ENCODE measurements around the gene IRAK3. TPM values are rescaled to one million over a fixed set of nuclear protein-coding genes. Genes with fewer than 3 reads are reported as not detected.

The IRAK3 gene
- polyA plus RNA-seq, 1 donor from 2014 or later, result 0.31 TPM

- Histone ChIP-seq H3K9me3 (ENCODE audit: low read length) (no peaks in the 10 kb centered on the region), H3K27me3 (ENCODE audit: insufficient read depth, low read depth, low read length) (no peaks in the 10 kb centered on the region), H3K27ac (ENCODE audit: low read length) (no peak overlapping the region), H2AFZ (ENCODE audit: low read depth, low read length) (no peak overlapping the region), H3K36me3 (ENCODE audit: insufficient read depth, low read length) (no peaks in the 10 kb centered on the region), H3F3A (ENCODE audit: insufficient read depth, low read length, poor library complexity, severe bottlenecking) (no peaks in the 10 kb centered on the region), H4K20me1 (ENCODE audit: insufficient read depth) (no peaks in the 10 kb centered on the region), H3K79me2 (replicated peaks; ENCODE audit: insufficient read depth, low read length) (no peaks in the 10 kb centered on the region), H3K9me2 (ENCODE audit: insufficient read depth, low read length) (no peaks in the 10 kb centered on the region), H3K4me3 (ENCODE audit: low read length) (no peak overlapping the region), H3K4me2 (ENCODE audit: low read length) (no peak overlapping the region), H3K9ac (ENCODE audit: low read length) (no peak overlapping the region)
- no peak for TF ChIP-seq TAF1 (IDR thresholded peaks at IDR 0.05; ENCODE audit: low read depth)
- no peak for TF ChIP-seq RAD21 (conservative IDR thresholded peaks at IDR 0.05)
- no peak for TF ChIP-seq CTCF (IDR thresholded peaks at IDR 0.05; ENCODE audit: poor library complexity, severe bottlenecking)
- TF ChIP-seq REST (IDR thresholded peaks at IDR 0.05; ENCODE audit: borderline replicate concordance), result no peak
- no peak for TF ChIP-seq EZH2 (IDR thresholded peaks at IDR 0.05; ENCODE audit: borderline replicate concordance, insufficient read depth, low read length, poor library complexity, severe bottlenecking)
- no peak for TF ChIP-seq MXI1 (conservative IDR thresholded peaks at IDR 0.05; ENCODE audit: poor library complexity, severe bottlenecking)
- no peak for TF ChIP-seq EP300 (conservative IDR thresholded peaks at IDR 0.05; ENCODE audit: poor library complexity, severe bottlenecking)
- TF ChIP-seq SMC3 (conservative IDR thresholded peaks at IDR 0.05; ENCODE audit: poor library complexity), result no peak
- no peak for TF ChIP-seq POLR2AphosphoS5 (IDR thresholded peaks at IDR 0.05)
Measured at GRCh38 chr12:66244446-66244845, 55.4 kb downstream of the IRAK3 start.

GRCh38 chr12:66247741-66248140 lies 58.7 kb downstream of the IRAK3 start:
- Histone ChIP-seq H2AFZ (ENCODE audit: low read depth, low read length) (no peak overlapping the region), H3K9me2 (ENCODE audit: insufficient read depth, low read length) (no peaks in the 10 kb centered on the region), H3F3A (ENCODE audit: insufficient read depth, low read length, poor library complexity, severe bottlenecking) (no peaks in the 10 kb centered on the region), H3K4me2 (ENCODE audit: low read length) (no peak overlapping the region), H3K9ac (ENCODE audit: low read length) (no peak overlapping the region), H4K20me1 (ENCODE audit: insufficient read depth) (no peaks in the 10 kb centered on the region), H3K36me3 (ENCODE audit: insufficient read depth, low read length) (no peaks in the 10 kb centered on the region), H3K27me3 (ENCODE audit: insufficient read depth, low read depth, low read length) (no peaks in the 10 kb centered on the region), H3K9me3 (ENCODE audit: low read length) (no peaks in the 10 kb centered on the region), H3K27ac (ENCODE audit: low read length) (no peak overlapping the region), H3K4me3 (ENCODE audit: low read length) (no peak overlapping the region), H3K79me2 (replicated peaks; ENCODE audit: insufficient read depth, low read length) (no peaks in the 10 kb centered on the region)
- TF ChIP-seq RAD21 (conservative IDR thresholded peaks at IDR 0.05), result no peak
- TF ChIP-seq EZH2 (IDR thresholded peaks at IDR 0.05; ENCODE audit: borderline replicate concordance, insufficient read depth, low read length, poor library complexity, severe bottlenecking), result no peak
- no peak for TF ChIP-seq POLR2AphosphoS5 (IDR thresholded peaks at IDR 0.05)
- no peak for TF ChIP-seq SMC3 (conservative IDR thresholded peaks at IDR 0.05; ENCODE audit: poor library complexity)
- no peak for TF ChIP-seq CTCF (IDR thresholded peaks at IDR 0.05; ENCODE audit: poor library complexity, severe bottlenecking)
- TF ChIP-seq REST (IDR thresholded peaks at IDR 0.05; ENCODE audit: borderline replicate concordance), result no peak
- TF ChIP-seq MXI1 (conservative IDR thresholded peaks at IDR 0.05; ENCODE audit: poor library complexity, severe bottlenecking), result no peak
- no peak for TF ChIP-seq TAF1 (IDR thresholded peaks at IDR 0.05; ENCODE audit: low read depth)
- TF ChIP-seq EP300 (conservative IDR thresholded peaks at IDR 0.05; ENCODE audit: poor library complexity, severe bottlenecking), result no peak
